ENCODE measurements around the gene ROBO2.
"Not testable (repeated sequence)": the region's sequence is repeated elsewhere in the genome, so short reads cannot be mapped to it uniquely, and the experiment has no call there.

Gene ROBO2

DNA sequence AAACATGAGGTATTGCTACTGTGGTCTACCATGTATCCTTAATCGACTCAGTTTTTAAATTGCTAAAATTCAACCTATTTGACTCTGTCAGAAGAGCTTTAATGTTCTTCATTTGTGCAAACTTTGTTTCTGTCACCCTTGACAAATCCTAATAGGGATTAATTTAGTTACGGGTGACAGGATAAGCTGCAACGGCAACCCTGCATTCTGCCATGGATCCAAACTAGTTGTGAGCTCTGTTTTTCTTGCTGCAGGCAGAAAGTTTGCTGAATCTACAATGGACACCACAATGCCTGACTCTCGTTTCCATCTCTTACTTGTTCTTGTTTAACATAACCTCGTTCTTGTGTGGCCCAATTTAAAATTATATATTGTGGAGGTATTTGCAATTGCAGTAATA lies 352.3 kb downstream of the ROBO2 start:
- FAIRE-seq, result no peak
- TF ChIP-seq POLR2A (IDR thresholded peaks at IDR 0.05; ENCODE audit: low read depth, low read length), result no peak
- TF ChIP-seq TAF1 (IDR thresholded peaks at IDR 0.05; ENCODE audit: borderline replicate concordance, low read depth, low read length), result no peak
- no peak for TF ChIP-seq POLR2AphosphoS5 (IDR thresholded peaks at IDR 0.05; ENCODE audit: low read depth, low read length)
- no peak for DNase-seq (ENCODE audit: insufficient read length)

DNA sequence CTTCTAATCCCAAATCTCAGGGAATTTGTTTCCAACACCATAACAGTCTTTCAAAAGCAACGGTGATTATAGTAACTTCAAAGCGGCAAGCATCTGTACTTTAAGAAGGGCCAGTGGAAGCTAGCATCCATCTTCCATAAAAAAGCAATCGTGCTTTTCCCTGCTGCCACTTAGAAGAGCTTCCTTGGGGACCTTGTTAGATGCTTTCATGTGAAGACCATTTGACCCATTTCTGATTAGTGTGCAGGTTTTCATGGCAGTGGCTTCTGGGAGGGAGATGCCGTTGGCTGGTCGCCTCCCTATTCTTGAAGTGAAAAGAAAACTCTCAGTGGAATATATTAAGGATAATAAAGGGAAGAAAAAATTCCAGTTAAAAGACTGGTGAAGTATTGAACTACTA lies 354.1 kb downstream of the ROBO2 start:
- FAIRE-seq (no peak), DNase-seq (ENCODE audit: insufficient read length) (no peak)
- TF ChIP-seq POLR2AphosphoS5 (IDR thresholded peaks at IDR 0.05; ENCODE audit: low read depth, low read length), result no peak
- no peak for TF ChIP-seq TAF1 (IDR thresholded peaks at IDR 0.05; ENCODE audit: borderline replicate concordance, low read depth, low read length)
- TF ChIP-seq POLR2A (IDR thresholded peaks at IDR 0.05; ENCODE audit: low read depth, low read length), result no peak

DNA sequence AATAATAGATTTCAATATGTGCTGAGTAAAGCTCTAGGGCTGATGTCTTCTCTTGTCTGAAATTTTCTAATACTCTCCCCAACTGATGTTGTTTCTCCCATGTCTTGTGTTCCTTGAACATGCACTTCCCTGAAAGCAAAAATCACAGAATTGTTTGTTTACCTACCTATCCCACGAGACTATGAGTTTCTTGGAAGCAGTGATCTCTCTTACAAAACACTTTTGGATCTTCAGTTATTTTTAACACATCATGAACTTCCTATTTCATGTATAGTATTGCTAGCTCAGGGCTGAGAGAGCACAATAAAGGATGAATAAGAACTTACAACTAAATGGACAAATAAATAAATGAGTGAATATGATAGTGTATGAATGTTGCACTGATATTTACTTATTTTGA lies 365.0 kb downstream of the ROBO2 start:
- DNase-seq (ENCODE audit: insufficient read length), result no peak
- TF ChIP-seq POLR2AphosphoS5 (IDR thresholded peaks at IDR 0.05; ENCODE audit: low read depth, low read length) (no peak), TAF1 (IDR thresholded peaks at IDR 0.05; ENCODE audit: borderline replicate concordance, low read depth, low read length) (no peak), POLR2A (IDR thresholded peaks at IDR 0.05; ENCODE audit: low read depth, low read length) (no peak)
- FAIRE-seq, result no peak

DNA sequence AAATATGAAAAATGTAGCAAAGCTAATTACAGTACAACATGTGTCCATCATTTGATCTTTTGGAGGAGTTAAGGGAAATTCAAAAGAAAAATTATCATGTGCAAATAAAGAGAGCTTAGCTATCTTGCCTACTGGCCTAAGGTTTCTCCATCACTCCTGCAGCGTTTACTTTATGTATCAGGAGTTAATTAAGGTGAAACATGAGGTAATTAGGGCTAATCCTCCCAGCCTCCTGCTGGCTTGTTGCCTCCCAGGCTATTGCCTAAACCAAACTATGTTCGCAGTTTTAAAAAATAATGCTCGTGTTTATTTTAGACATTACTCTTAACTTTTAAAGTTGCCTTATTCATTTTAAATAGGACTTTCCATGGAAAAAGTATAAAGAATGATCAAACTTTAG lies 367.5 kb downstream of the ROBO2 start:
- TF ChIP-seq POLR2A (IDR thresholded peaks at IDR 0.05; ENCODE audit: low read depth, low read length) (no peak), TAF1 (IDR thresholded peaks at IDR 0.05; ENCODE audit: borderline replicate concordance, low read depth, low read length) (no peak), POLR2AphosphoS5 (IDR thresholded peaks at IDR 0.05; ENCODE audit: low read depth, low read length) (no peak)
- no peak for FAIRE-seq
- no peak for DNase-seq (ENCODE audit: insufficient read length)

DNA sequence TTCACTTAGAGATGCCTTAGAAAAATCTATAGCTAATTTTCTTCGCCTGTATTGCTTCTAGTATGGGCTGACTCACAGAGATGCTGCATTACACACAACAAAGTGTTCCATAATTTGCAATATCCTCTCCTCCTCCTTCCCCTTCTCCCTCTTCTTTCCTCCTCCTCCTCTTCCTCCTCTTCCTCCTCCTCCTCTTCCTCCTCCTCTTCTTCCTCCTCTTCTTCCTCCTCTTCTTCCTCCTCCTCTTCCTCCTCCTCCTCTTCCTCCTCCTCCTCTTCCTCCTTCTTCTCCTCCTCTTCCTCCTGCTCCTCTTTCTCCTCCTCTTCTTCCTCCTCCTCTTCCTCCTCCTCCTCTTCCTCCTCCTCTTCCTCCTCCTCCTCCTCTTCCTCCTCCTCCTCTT lies 370.4 kb downstream of the ROBO2 start:
- DNase-seq (ENCODE audit: insufficient read length); FAIRE-seq: not testable (repeated sequence)

DNA sequence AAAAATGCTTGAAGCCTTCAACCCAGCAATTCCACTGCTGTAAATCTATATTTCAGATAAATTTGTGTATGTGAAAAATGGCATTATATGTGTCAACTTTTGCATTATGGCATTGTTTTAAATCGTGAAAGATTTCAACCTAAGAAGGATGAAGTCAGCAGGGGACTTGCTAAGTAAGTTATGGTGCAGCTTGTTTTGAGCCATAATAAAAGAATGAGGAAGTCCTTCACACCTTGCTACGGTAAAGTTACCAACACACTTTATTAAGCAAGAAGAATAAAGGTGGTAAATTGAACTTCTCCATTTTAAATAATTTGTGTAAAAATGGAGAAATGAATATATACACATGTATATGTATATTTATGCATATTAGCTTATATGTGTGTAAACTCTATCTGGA lies 371.4 kb downstream of the ROBO2 start:
- no peak for FAIRE-seq
- DNase-seq (ENCODE audit: insufficient read length), result no peak
- no peak for TF ChIP-seq POLR2AphosphoS5 (IDR thresholded peaks at IDR 0.05; ENCODE audit: low read depth, low read length)
- TF ChIP-seq TAF1 (IDR thresholded peaks at IDR 0.05; ENCODE audit: borderline replicate concordance, low read depth, low read length), result no peak
- no peak for TF ChIP-seq POLR2A (IDR thresholded peaks at IDR 0.05; ENCODE audit: low read depth, low read length)

DNA sequence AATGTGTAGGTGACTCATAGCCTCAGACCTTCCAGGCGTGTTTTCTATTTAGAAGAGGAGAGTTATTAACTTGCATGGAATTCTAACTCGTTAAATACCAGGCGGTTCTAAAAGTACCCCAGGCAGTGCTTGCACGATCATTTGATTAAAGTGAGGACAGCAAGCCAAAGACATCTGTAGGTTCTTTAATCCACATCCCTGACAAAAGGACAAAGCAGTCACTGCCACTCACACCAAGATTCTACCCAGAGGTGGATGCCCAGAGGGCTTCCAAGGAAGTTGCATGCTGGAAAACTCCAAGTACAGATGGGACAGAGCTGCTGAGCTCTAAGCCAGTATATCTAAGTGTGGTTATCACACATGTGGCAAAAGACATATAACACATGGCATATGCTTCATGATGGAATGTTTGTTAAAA lies 372.1 kb downstream of the ROBO2 start:
- FAIRE-seq (no peak), DNase-seq (ENCODE audit: insufficient read length) (no peak)

DNA sequence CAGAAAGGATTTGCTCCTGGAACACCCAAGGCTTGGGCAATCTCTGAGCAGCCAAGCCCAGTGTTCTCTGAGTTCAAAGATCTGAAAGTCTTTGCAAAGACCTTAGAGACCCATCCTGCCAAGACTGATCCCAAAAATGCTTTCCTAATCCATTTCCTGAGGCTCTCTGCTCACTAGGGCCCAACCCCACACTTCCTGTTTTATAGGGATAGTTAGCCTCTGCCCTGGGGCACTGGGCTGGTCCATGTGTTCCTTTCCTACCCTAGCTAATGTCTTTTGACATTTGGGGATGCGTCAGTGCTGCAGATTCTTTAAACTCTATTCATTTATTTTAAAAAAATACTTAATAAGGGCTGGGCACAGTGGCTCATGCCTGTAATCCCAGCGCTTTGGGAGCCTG lies 372.7 kb downstream of the ROBO2 start:
- no peak for TF ChIP-seq POLR2AphosphoS5 (IDR thresholded peaks at IDR 0.05; ENCODE audit: low read depth, low read length)
- no peak for TF ChIP-seq POLR2A (IDR thresholded peaks at IDR 0.05; ENCODE audit: low read depth, low read length)
- no peak for TF ChIP-seq TAF1 (IDR thresholded peaks at IDR 0.05; ENCODE audit: borderline replicate concordance, low read depth, low read length)
- no peak for DNase-seq (ENCODE audit: insufficient read length)
- FAIRE-seq, result no peak

More for the DNA sequence above, 372.1 kb downstream of the ROBO2 start:
- TF ChIP-seq POLR2A (IDR thresholded peaks at IDR 0.05; ENCODE audit: low read depth, low read length), result no peak
- TF ChIP-seq POLR2AphosphoS5 (IDR thresholded peaks at IDR 0.05; ENCODE audit: low read depth, low read length), result no peak
- TF ChIP-seq TAF1 (IDR thresholded peaks at IDR 0.05; ENCODE audit: borderline replicate concordance, low read depth, low read length), result no peak

DNA sequence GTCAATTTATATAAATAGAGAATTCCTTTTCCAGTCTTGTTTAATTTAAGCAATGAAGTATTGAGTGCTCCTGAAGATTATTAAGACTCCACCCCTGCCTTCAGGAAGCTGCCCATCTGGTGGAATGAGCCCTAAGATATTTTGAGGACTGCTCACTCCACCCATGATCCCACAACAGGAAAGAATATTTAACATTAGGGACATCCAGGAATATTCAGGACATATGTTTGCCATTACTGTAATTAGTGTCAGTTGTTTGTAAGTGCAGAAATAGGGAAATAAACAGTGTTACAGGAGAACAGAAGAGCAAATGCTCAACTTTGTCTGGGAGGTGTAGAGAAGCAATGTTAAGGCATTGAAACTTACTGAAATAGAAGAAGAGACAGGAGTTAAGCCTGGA lies 375.0 kb downstream of the ROBO2 start:
- FAIRE-seq, result no peak
- no peak for DNase-seq (ENCODE audit: insufficient read length)
- TF ChIP-seq POLR2AphosphoS5 (IDR thresholded peaks at IDR 0.05; ENCODE audit: low read depth, low read length), result no peak

DNA sequence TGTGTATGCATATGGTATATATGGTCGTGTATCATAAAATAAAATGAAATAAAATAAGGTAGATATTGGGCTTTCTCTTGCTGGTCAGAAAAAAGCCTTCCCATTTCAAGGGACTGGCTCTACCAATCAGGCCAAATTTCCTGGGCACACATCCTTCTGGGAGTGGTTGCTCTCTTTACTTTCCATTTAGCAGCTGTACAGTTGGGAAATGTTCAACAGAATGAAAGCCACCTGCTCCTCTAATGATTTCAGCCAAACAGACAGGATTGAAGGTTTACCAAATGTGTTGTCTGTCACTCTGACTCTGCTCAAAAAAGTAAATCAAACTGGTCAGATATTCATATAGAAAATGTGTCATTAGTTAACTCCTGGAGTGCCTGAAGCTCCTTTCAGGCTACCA lies 380.4 kb downstream of the ROBO2 start:
- no peak for FAIRE-seq
- TF ChIP-seq POLR2AphosphoS5 (IDR thresholded peaks at IDR 0.05; ENCODE audit: low read depth, low read length) (no peak), POLR2A (IDR thresholded peaks at IDR 0.05; ENCODE audit: low read depth, low read length) (no peak), TAF1 (IDR thresholded peaks at IDR 0.05; ENCODE audit: borderline replicate concordance, low read depth, low read length) (no peak)
- no peak for DNase-seq (ENCODE audit: insufficient read length)

DNA sequence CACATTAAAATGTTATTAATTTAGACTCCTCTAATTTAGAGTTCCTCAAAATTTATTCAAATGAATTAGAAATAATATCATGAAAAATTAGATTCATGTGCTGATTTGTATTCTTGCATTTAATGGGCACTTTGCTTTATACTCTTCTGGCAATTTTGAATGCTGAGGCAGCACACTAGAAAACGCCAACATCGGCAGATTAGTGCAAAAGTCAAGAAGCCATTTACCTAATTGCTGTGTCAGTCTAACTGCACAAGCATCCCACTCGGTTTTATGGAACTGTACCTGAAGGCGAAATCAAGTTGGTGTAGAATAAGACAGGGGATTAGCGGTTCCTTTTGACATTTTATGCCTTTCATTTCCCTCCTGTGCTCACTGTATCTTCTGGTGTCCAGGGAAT lies 382.0 kb downstream of the ROBO2 start:
- no peak for DNase-seq (ENCODE audit: insufficient read length)
- FAIRE-seq, result no peak
- TF ChIP-seq POLR2AphosphoS5 (IDR thresholded peaks at IDR 0.05; ENCODE audit: low read depth, low read length) (no peak), TAF1 (IDR thresholded peaks at IDR 0.05; ENCODE audit: borderline replicate concordance, low read depth, low read length) (no peak), POLR2A (IDR thresholded peaks at IDR 0.05; ENCODE audit: low read depth, low read length) (no peak)

DNA sequence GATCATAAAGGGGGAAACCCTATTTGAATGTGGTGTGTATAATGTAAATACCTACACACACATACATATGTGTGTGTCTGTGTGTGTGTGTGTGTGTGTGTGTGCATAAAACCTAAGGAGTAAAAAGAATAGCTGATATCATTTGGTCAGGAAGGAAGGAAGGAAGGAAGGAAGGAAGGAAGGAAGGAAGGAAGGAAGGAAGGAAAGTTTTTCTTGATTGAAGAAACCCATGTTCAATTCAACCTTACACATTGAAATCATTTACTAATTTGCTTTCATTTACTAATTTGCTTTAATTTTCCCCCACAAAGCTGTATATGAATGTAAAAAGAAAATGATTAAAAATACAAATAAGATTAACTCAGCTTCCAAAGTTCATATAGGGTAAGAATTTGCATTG lies 386.6 kb downstream of the ROBO2 start:
- DNase-seq (ENCODE audit: insufficient read length) (no peak), FAIRE-seq (no peak)
- TF ChIP-seq TAF1 (IDR thresholded peaks at IDR 0.05; ENCODE audit: borderline replicate concordance, low read depth, low read length), result no peak
- TF ChIP-seq POLR2A (IDR thresholded peaks at IDR 0.05; ENCODE audit: low read depth, low read length), result no peak
- no peak for TF ChIP-seq POLR2AphosphoS5 (IDR thresholded peaks at IDR 0.05; ENCODE audit: low read depth, low read length)

DNA sequence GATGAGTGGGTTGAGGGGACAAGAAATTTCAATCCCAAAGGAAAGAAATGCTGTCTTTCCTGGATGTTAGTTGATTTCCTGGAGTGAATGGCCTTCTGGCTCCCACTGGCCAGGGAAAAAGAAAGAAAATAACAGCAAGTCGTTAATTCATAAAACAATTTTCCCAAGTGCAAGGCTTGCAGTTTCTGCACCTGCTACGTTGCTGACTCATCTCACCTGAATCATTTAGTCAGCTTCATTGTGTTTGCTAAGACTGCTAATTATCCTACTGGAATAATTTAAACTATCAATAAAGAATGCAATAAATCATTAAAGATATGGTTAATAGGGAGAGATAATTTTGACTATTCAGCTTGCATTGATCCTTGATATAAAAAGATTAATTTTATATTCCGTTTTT lies 387.6 kb downstream of the ROBO2 start:
- DNase-seq (ENCODE audit: insufficient read length) (no peak), FAIRE-seq (no peak)
- TF ChIP-seq POLR2A (IDR thresholded peaks at IDR 0.05; ENCODE audit: low read depth, low read length) (no peak), TAF1 (IDR thresholded peaks at IDR 0.05; ENCODE audit: borderline replicate concordance, low read depth, low read length) (no peak), POLR2AphosphoS5 (IDR thresholded peaks at IDR 0.05; ENCODE audit: low read depth, low read length) (no peak)

Measured in GM12892 (cell line).